ENCODE measurements around the gene GPC5.

The GPC5 gene

GRCh38 chr13:92038905-92039304, 640.5 kb downstream of the GPC5 start:
- 90% methylated on average over 2 of the region's 2 CpGs for WGBS
- Histone ChIP-seq H3K27me3 (ENCODE audit: control insufficient read depth in 1 of 2, insufficient read depth in 1 of 2, low read length in 2 of 2) (no peaks in the 10 kb centered on the region), H3K23ac (ENCODE audit: low read length in 2 of 2) (no peak overlapping the region), H3K4me1 (ENCODE audit: control insufficient read depth, insufficient read depth, low read depth, low read length) (no peaks in the 10 kb centered on the region), H3K36me3 (ENCODE audit: control insufficient read depth in 1 of 2, insufficient read depth in 2 of 2, low read depth in 1 of 2, low read length in 2 of 2) (no peaks in the 10 kb centered on the region), H2BK5ac (ENCODE audit: low read depth, low read length, poor library complexity, severe bottlenecking) (no peak overlapping the region), H2AK5ac (ENCODE audit: low read length, severe bottlenecking) (no peak overlapping the region), H2BK120ac (ENCODE audit: low read depth, low read length) (no peak overlapping the region), H3K14ac (ENCODE audit: low read length in 2 of 2) (no peak overlapping the region), H3K27ac (ENCODE audit: low read length, poor library complexity, severe bottlenecking) (no peak overlapping the region), H3K79me1 (replicated peaks; ENCODE audit: low read length, poor library complexity, severe bottlenecking) (no peaks in the 10 kb centered on the region), H4K8ac (ENCODE audit: low read length) (no peak overlapping the region), H3K18ac (ENCODE audit: low read depth in 1 of 2, low read length in 2 of 2) (no peak overlapping the region), H2BK15ac (ENCODE audit: low read depth, poor library complexity, severe bottlenecking) (no peak overlapping the region), H3K9ac (ENCODE audit: low read length) (no peak overlapping the region), H3K4me2 (ENCODE audit: low read length, poor library complexity, severe bottlenecking) (no peak overlapping the region), H2BK12ac (ENCODE audit: low read length in 2 of 2) (no peak overlapping the region), H3K4ac (ENCODE audit: low read depth in 1 of 2, low read length in 2 of 2) (no peak overlapping the region), H2AFZ (ENCODE audit: low read depth, low read length) (no peak overlapping the region), H3K9me3 (ENCODE audit: control insufficient read depth, low read length) (no peaks in the 10 kb centered on the region), H4K91ac (ENCODE audit: low read length) (no peak overlapping the region), H3K4me3 (ENCODE audit: insufficient read depth in 1 of 2, low read depth in 1 of 2, low read length in 2 of 2) (no peak overlapping the region)
- DNase-seq = no peak

DNA sequence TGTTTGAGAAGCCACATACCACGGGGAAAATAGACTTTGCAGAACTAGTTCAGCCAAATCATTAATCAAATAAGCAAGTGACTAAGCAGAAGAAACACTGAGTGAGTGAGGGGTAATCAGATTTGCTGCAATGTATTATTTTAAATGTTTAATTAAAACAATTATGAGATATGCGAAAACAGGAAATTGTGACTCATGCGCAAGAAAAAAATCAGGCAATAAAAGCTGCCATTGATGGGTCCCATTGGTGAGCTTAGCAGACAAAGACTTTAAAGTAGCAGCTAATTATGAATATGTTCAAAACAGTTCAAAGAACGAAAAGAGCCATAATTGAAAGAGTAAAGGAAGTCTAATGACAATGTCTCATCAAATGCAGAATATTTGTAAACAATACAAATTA, 644.1 kb downstream of the GPC5 start:
- DNase-seq = no peak
- Histone ChIP-seq H3K23ac (ENCODE audit: low read length in 2 of 2) (no peak overlapping the region), H3K18ac (ENCODE audit: low read depth in 1 of 2, low read length in 2 of 2) (no peak overlapping the region), H3K4ac (ENCODE audit: low read depth in 1 of 2, low read length in 2 of 2) (no peak overlapping the region), H3K79me1 (replicated peaks; ENCODE audit: low read length, poor library complexity, severe bottlenecking) (no peaks in the 10 kb centered on the region), H4K8ac (ENCODE audit: low read length) (no peak overlapping the region), H3K4me3 (ENCODE audit: insufficient read depth in 1 of 2, low read depth in 1 of 2, low read length in 2 of 2) (no peak overlapping the region), H3K4me1 (ENCODE audit: control insufficient read depth, insufficient read depth, low read depth, low read length) (no peaks in the 10 kb centered on the region), H3K36me3 (ENCODE audit: control insufficient read depth in 1 of 2, insufficient read depth in 2 of 2, low read depth in 1 of 2, low read length in 2 of 2) (no peaks in the 10 kb centered on the region), H2BK15ac (ENCODE audit: low read depth, poor library complexity, severe bottlenecking) (no peak overlapping the region), H3K4me2 (ENCODE audit: low read length, poor library complexity, severe bottlenecking) (no peak overlapping the region), H2BK5ac (ENCODE audit: low read depth, low read length, poor library complexity, severe bottlenecking) (no peak overlapping the region), H2BK12ac (ENCODE audit: low read length in 2 of 2) (no peak overlapping the region), H4K91ac (ENCODE audit: low read length) (no peak overlapping the region), H3K9me3 (ENCODE audit: control insufficient read depth, low read length) (peaks cover 3% of the 10 kb centered on the region), H3K27me3 (ENCODE audit: control insufficient read depth in 1 of 2, insufficient read depth in 1 of 2, low read length in 2 of 2) (no peaks in the 10 kb centered on the region), H3K9ac (ENCODE audit: low read length) (no peak overlapping the region), H3K27ac (ENCODE audit: low read length, poor library complexity, severe bottlenecking) (no peak overlapping the region), H2AFZ (ENCODE audit: low read depth, low read length) (no peak overlapping the region), H2BK120ac (ENCODE audit: low read depth, low read length) (no peak overlapping the region), H3K14ac (ENCODE audit: low read length in 2 of 2) (no peak overlapping the region), H2AK5ac (ENCODE audit: low read length, severe bottlenecking) (no peak overlapping the region)
- 98% methylated on average over 2 of the region's 4 CpGs for WGBS

DNA sequence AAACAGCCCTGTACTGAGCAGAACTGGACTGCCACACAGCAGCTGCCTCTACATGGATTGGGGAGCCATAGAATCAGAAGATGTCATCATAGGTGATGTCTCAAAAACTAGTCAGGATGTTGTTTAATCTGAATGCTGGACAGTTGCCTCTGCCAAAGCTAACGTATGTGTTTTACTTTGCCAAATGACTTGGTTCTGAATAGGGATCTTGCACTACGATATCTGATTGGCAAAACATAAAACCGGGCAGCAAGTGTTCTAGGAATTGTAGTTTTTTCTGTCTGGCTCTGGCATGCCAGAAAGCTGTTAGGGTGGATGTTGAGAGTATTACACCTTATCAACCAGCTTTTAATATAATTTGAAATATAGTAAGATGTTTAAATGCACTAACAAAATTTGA, 645.9 kb downstream of the GPC5 start:
- H4K91ac ChIP-seq (ENCODE audit: low read length) = no peak overlapping the region
- H3K9ac ChIP-seq (ENCODE audit: low read length) = no peak overlapping the region
- no peak overlapping the region for H3K23ac ChIP-seq (ENCODE audit: low read length in 2 of 2)
- H3K9me3 ChIP-seq (ENCODE audit: control insufficient read depth, low read length) = peaks cover 3% of the 10 kb centered on the region
- H3K18ac ChIP-seq (ENCODE audit: low read depth in 1 of 2, low read length in 2 of 2) = no peak overlapping the region
- no peak overlapping the region for H2BK5ac ChIP-seq (ENCODE audit: low read depth, low read length, poor library complexity, severe bottlenecking)
- no peak overlapping the region for H3K27ac ChIP-seq (ENCODE audit: low read length, poor library complexity, severe bottlenecking)
- WGBS = 94% methylated on average over 1 of the region's 3 CpGs
- no peaks in the 10 kb centered on the region for H3K36me3 ChIP-seq (ENCODE audit: control insufficient read depth in 1 of 2, insufficient read depth in 2 of 2, low read depth in 1 of 2, low read length in 2 of 2)
- no peak overlapping the region for H2BK15ac ChIP-seq (ENCODE audit: low read depth, poor library complexity, severe bottlenecking)
- H3K4me3 ChIP-seq (ENCODE audit: insufficient read depth in 1 of 2, low read depth in 1 of 2, low read length in 2 of 2) = no peak overlapping the region
- no peak overlapping the region for H2AK5ac ChIP-seq (ENCODE audit: low read length, severe bottlenecking)
- H2BK12ac ChIP-seq (ENCODE audit: low read length in 2 of 2) = no peak overlapping the region
- no peaks in the 10 kb centered on the region for H3K79me1 ChIP-seq (replicated peaks; ENCODE audit: low read length, poor library complexity, severe bottlenecking)
- no peak overlapping the region for H3K4me2 ChIP-seq (ENCODE audit: low read length, poor library complexity, severe bottlenecking)
- H3K4ac ChIP-seq (ENCODE audit: low read depth in 1 of 2, low read length in 2 of 2) = no peak overlapping the region
- H4K8ac ChIP-seq (ENCODE audit: low read length) = no peak overlapping the region
- H2BK120ac ChIP-seq (ENCODE audit: low read depth, low read length) = no peak overlapping the region
- H3K4me1 ChIP-seq (ENCODE audit: control insufficient read depth, insufficient read depth, low read depth, low read length) = no peaks in the 10 kb centered on the region
- H3K14ac ChIP-seq (ENCODE audit: low read length in 2 of 2) = no peak overlapping the region
- H3K27me3 ChIP-seq (ENCODE audit: control insufficient read depth in 1 of 2, insufficient read depth in 1 of 2, low read length in 2 of 2) = no peaks in the 10 kb centered on the region
- no peak overlapping the region for H2AFZ ChIP-seq (ENCODE audit: low read depth, low read length)
- no peak for DNase-seq

DNA sequence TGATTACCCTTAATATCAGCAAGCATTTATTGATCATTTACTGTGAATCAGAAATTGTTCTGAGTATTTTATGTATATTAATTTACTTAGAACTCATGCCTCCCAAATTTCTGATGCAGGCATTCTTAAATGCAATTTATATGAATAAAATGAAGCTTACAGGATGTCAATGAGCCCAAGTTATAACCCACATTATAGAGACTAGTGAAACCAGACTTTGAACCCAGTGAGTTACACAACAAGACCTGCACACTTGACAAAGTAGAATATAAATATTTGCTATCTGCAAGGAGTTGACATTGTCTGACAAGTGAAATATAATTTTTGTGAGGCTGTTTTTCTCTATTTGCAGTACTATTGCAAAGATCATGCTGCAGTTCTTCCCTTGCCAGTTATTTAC, 656.0 kb downstream of the GPC5 start:
- no peaks in the 10 kb centered on the region for H3K79me1 ChIP-seq (replicated peaks; ENCODE audit: low read length, poor library complexity, severe bottlenecking)
- H2BK5ac ChIP-seq (ENCODE audit: low read depth, low read length, poor library complexity, severe bottlenecking) = no peak overlapping the region
- H2AK5ac ChIP-seq (ENCODE audit: low read length, severe bottlenecking) = no peak overlapping the region
- DNase-seq = no peak
- no peaks in the 10 kb centered on the region for H3K9me3 ChIP-seq (ENCODE audit: control insufficient read depth, low read length)
- no peak overlapping the region for H3K4me3 ChIP-seq (ENCODE audit: insufficient read depth in 1 of 2, low read depth in 1 of 2, low read length in 2 of 2)
- H3K4me1 ChIP-seq (ENCODE audit: control insufficient read depth, insufficient read depth, low read depth, low read length) = no peaks in the 10 kb centered on the region
- H2BK15ac ChIP-seq (ENCODE audit: low read depth, poor library complexity, severe bottlenecking) = no peak overlapping the region
- H2BK12ac ChIP-seq (ENCODE audit: low read length in 2 of 2) = no peak overlapping the region
- H3K4ac ChIP-seq (ENCODE audit: low read depth in 1 of 2, low read length in 2 of 2) = no peak overlapping the region
- H4K8ac ChIP-seq (ENCODE audit: low read length) = no peak overlapping the region
- no peaks in the 10 kb centered on the region for H3K27me3 ChIP-seq (ENCODE audit: control insufficient read depth in 1 of 2, insufficient read depth in 1 of 2, low read length in 2 of 2)
- no peak overlapping the region for H3K9ac ChIP-seq (ENCODE audit: low read length)
- no peak overlapping the region for H3K27ac ChIP-seq (ENCODE audit: low read length, poor library complexity, severe bottlenecking)
- no peak overlapping the region for H2AFZ ChIP-seq (ENCODE audit: low read depth, low read length)
- H4K91ac ChIP-seq (ENCODE audit: low read length) = no peak overlapping the region
- no peak overlapping the region for H3K23ac ChIP-seq (ENCODE audit: low read length in 2 of 2)
- H2BK120ac ChIP-seq (ENCODE audit: low read depth, low read length) = no peak overlapping the region
- no peak overlapping the region for H3K18ac ChIP-seq (ENCODE audit: low read depth in 1 of 2, low read length in 2 of 2)
- H3K36me3 ChIP-seq (ENCODE audit: control insufficient read depth in 1 of 2, insufficient read depth in 2 of 2, low read depth in 1 of 2, low read length in 2 of 2) = no peaks in the 10 kb centered on the region
- H3K14ac ChIP-seq (ENCODE audit: low read length in 2 of 2) = no peak overlapping the region
- no peak overlapping the region for H3K4me2 ChIP-seq (ENCODE audit: low read length, poor library complexity, severe bottlenecking)
